Hepatic stellate cell (primary cell): ENCODE measurements around the gene SPO11.
"Not testable (repeated sequence)": the region's sequence is repeated elsewhere in the genome, so short reads cannot be mapped to it uniquely, and the experiment has no call there.

Experiments used
- DNase-seq: peaks from one replicate; pipeline ENCODE4 v3.0.0; 2011; ENCODE audit warnings: low spot score

SPO11 gene

DNA sequence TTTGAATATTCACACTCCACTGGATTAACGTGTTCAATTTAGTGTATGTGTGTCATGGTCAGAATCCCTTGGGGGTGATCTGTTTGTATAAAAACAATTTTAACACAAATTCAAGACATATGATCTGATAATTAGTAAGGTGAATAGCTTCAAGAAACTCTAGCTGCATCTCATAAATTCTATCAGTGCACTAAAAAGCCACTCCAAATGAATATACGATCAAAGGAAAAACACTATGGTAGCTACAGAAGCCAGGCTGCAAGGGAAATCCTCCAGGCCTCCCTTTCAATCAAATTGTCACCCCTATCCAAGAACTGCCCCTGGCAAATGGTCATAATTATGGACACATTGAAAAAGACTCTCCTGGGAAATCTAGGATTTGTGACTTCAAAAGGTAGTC is 12.1 kb downstream of the SPO11 start:
- no peak for DNase-seq

DNA sequence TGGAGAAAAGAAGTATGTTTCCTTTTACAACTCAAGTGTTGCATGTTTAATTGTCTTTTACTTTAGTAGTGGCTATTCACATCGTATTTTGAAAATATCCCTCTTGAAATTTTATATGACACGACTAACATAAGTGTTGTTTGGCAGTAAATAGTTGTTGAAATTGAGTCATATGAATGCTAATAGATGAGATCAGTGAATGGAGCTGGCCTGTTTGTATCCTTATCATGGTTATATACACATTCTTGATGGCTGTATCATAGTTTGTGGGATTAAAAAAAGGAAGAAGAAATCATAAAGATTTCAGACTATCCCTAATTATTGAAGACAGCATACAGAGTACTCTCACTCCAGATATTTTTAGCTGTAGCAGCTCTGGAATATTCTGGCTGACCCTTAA is 13.2 kb downstream of the SPO11 start:
- DNase-seq, result no peak

DNA sequence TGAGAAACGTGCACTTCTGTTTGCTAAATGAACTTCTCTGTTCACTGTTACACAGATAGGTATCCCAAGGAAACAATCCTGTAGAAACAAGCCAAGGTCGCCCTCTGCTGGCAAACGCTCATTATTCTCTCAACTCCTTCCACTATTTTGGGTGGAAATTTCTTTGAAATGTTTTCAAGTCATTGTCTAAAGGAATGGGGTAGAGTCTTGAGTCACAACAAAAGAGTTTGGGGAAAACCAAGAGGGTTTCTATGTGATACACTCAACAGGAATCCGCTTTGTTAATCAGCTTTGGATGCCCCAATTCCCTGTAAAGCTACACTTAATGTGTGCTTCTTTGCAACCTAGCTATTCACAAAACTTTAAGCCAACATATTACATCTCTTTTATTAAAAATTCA is 16.9 kb downstream of the SPO11 start:
- peak; percentile 16 for DNase-seq

DNA sequence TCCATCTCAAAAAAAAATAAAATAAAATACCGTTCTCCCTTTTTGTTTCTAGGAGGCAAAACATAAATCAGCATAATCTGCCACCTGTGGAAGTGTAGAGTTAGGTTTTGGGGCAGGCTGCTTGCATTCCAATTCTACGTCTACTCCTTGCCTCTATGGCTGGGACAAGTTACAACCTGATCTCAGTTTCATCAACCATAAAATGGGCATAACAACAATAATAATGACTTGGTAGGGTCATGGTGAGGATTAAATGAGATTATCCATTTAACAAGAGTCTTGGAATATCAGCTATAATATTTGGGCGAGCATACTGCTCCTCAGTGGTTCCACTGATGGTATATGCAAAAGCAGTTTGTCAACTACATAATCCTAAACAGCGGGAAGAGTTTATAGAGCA is 17.8 kb downstream of the SPO11 start:
- DNase-seq, result no peak

DNA sequence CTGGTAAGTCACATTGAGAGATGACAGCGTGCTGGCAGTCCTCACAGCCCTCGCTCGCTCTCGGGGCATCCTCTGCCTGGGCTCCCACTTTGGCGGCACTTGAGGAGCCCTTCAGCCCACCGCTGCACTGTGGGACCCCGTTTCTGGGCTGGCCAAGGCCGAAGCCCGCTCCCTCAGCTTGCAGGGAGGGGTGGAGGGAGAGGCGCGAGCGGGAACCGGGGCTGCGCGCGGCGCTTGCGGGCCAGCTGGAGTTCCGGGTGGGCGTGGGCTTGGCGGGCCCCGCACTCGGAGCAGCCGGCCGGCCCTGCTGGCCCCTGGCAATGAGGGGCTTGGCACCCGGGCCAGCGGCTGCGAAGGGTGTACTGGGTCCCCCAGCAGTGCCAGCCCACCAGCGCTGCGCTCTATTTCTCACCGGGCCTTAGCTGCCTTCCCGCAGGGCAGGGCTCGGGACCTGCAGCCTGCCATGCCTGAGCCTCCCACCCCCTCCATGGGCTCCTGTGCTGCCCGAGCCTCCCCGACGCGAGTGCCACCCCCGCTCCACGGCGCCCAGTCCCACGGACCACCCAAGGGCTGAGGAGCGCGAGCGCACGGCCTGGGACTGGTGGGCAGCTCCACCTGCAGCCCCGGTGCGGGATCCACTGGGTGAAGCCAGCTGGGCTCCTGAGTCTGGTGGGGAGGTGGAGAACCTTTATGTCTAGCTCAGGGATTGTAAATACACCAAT is 18.8 kb downstream of the SPO11 start:
- not testable (repeated sequence) for DNase-seq

DNA sequence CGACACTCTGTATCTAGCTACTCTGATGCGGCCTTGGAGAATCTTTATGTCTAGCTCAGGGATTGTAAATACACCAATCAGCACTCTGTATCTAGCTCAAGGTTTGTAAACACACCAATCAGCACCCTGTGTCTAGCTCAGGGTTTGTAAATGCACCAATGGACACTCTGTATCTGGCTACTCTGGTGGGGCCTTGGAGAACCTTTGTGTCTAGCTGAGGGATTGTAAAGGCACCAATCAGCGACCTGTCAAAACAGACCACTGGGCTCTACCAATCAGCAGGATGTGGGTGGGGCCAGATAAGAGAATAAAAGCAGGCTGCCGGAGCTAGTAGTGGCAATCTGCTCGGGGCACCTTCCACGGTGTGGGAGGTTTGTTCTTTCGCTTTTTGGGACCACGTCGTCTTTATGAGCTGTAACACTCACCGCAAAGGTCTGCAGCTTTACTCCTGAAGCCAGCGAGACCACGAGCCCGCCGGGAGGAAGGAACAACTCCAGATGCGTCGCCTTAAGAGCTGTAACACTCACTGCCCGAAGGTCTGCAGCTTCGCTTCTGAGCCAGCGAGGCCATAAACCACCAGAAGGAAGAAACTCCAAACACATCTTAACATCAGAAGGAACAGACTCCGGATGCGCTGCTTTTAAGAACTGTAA is 19.4 kb downstream of the SPO11 start:
- DNase-seq, result not testable (repeated sequence)

DNA sequence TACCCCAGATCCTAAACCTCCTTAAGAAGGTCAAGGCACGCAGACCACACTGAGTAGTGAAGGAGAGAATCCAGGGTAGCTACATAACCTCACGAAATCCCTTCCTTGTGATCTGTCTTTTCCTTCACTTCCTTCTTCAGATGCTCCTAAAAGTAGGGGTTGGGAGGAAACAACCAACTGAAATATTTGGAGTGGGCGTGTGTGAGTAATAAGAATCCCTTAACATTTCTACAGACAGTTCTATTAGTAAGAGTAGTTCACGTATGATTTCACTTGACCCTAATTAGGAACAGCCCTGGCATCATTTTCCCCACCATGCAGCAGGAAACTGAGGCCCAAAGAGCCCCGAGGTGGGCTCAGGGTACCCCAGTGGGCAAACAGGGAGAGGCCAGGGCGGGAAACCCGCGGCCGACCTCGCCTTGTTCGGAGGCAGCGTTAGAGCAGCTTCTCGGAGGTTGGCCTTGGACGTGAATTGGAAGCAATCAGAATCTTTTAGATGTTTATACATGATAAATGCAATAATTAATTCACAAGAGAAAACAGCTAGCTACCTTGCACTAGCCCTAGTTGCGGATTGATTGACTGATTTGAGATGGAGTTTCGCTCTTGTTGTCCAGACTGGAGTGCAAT is 20.6 kb downstream of the SPO11 start:
- DNase-seq, result no peak

DNA sequence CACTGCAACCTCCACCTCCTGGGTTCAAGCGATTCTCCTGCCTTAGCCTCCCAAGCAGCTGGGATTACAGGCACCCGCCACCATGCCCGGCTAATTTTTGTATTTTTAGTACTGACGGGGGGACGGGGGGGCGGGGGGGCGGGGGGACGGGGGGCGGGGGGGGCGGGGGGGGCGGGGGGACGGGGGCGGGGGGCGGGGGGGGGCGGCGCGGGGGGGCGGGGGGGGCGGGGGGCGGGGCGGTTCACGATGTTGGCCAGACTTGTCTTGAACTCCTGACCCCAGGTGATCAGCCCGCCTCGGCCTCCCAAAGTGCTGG is 21.1 kb downstream of the SPO11 start:
- DNase-seq, result not testable (repeated sequence)

DNA sequence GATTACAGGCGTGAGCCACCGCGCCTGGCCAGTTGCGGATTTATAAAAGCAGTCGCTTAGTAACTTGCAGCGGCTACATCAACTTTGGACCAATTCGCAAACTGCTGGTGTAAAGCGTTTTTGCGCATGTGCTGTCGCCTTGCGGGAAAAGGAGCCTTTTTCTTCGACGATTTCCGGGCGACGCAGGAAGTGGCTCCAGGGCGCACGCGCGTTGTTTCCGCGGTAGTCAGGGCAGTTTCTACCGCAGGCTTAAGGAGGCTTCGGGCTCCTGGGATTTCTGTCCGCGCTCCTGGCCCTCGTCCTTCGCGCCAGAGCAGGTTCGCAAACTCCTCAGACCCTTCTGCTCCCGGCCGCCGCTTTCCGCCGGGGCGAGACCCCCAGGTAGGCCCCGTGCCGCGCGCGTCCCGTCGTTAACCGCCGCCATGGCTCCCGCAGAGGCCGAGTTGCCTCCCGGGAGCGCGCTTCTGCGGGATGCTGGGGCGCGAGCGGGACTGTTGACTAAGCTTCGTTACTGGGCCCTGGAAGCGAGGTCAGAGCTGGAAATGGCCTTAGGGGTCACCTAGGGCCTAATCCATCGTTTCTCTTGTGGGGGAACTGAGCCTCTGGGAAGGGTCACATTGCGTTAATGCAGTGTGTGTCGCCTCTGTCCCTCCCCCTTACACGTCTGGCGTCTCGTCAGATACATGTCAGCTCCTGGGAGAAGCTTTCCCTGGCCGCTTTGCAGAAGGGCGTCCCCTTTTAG is 21.6 kb downstream of the SPO11 start, which contains the start of gene RAE1:
Gene RAE1, plus strand, starts transcription at position 214 of the 742 bp plus-strand sequence. CDS start 2,784 bp downstream, outside the sequence.
- peak; percentile 89 for DNase-seq

DNA sequence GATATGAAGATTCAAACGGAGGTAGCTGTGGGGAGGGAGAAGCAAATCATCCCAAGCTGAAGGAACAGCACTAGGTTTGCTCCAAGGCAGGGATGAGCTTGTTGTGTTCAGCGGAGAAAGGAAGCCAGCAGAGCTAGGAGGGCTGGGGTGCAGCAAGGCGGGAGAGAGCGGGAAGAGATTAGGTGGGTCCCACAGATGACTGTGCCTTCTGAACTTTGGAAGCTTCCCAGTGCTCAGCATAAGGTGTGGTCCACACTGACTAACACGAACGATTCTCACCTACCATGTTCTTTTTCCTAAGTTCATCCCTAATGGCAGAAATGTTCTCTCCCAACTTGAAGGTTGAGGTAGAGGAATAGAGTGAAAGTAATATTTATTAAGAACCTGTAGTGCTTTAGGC is 22.7 kb downstream of the SPO11 start:
- no peak for DNase-seq

DNA sequence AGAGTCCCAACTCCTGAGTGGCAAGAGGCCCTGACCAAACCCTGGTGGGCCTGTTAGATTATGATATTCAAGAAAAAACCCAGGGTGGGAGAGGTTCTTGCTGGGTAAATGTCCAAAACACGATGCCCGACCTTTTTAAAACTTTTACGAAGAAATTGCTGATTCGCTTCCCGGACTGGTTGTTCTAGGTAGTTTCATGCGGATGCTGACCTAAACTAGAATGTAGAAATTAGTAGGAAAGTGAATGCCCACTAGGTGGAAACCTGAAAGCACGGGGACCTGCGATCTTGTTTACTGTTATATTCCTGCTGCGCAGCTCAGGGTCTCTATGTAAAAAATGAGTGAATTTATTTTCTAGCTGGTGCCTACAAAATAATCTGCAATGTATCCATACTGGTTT is 23.7 kb downstream of the SPO11 start:
- DNase-seq, result no peak

DNA sequence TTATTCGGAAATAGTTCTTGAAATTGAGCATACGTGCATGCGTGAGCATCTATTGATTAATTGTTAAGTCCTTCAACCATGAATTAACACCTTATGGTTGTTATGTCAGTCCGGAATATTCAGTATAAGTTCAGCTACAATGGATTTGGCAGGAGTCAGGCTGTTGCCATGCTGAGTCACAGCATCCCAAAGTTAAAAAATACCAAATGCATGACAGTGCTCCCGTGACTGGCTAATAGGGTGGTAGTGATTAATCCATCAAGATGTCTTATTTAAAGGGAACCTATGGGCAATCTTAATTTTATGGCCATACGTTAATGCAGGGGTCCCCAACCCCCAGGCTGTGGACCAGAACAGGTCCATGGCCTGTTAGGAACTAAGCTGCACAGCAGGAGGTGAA is 31.9 kb downstream of the SPO11 start:
- peak; percentile 77 for DNase-seq

DNA sequence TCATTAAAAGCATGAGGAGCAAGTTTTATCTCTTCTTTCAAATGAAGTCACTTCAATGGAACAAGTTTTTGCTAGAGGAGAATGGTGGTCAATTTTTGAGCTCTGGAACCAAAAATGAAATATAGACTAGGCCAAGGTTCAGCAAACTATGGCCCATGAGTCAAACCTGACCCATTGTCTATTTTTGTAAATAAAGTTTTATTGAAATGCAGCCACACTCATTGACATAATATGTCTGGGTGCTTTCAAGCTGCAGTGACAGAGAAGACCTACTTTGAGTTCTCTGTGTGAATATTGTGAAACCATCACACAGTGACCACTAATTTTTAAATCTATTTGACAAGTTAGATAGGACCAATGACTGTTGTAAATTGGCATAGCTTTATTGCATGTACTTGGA is 34.8 kb downstream of the SPO11 start:
- no peak for DNase-seq

DNA sequence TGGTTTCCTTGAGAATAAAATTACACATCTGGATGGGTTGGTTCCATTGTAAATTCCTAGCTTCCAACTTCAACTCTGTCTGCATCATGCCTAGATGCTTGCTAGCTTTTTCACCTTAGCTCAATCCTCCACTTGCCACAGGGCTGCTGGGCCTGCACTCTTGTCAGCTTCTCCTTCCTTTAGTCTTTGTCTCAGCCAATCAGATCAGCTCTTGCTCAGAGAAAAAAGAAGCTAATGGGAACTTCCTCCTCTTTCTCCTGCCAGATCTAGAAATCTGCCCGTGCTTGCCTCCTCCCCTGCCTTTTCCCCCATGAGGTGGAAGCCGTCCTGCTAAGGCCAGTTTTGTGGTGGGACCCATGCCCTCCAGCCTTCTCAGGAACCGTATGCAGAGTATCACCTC is 40.0 kb downstream of the SPO11 start:
- DNase-seq, result no peak

DNA sequence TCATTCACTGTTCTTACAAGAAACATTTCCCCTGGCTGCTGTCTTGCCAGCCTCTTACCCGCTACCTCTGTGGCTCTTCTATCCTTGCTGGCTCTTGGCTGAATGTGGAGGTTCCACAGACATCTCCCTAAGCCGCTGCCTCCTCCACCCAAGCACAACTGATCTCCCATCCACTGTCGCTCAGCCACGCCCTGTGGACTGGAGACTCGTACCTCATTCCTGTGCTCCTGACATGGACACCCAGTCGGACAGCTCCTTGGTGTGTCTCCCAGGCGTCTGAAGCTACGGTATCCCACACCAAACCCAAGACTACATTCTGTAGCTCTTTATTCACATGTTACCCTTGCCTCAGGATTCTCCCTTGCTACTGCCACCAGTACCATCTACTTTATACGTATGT is 40.7 kb downstream of the SPO11 start:
- DNase-seq, result no peak

DNA sequence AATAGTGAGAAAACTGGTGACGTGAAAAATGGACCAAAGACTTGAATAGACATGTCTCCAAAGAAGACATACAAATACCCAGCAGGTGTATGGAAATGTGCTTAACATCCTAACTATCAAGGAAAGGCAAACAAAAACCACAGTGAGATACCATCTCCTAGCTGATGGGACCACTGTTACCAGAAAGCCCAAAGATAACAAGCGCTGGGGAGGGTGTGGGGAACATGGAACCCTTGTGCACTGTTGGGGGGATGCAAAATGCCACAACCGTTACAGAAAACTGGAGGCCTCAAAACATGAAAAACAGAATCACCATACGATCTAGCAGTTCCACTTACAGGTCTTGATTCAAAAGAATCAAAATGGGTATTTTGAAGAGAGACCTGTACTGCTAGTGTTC is 41.8 kb downstream of the SPO11 start:
- no peak for DNase-seq

DNA sequence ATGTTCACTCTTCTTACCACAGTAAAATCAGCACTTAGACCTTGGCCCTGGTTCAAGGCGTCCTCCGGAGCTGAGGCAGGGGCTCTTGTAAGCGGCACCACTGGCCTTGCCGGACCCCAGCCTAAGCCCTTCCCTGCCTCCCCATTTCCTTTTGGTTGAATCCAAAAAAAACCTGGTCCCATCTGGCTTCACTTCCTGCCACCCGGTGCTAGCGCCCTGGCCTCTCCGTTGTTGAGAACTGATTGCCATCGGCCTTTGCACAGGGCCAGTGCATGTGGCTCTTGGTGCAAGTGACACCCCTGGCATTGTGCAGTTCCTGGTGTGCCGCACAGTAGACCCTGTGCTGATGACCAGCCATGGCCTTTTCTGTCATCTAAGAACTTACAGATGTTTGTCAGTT is 42.6 kb downstream of the SPO11 start:
- DNase-seq, result no peak

DNA sequence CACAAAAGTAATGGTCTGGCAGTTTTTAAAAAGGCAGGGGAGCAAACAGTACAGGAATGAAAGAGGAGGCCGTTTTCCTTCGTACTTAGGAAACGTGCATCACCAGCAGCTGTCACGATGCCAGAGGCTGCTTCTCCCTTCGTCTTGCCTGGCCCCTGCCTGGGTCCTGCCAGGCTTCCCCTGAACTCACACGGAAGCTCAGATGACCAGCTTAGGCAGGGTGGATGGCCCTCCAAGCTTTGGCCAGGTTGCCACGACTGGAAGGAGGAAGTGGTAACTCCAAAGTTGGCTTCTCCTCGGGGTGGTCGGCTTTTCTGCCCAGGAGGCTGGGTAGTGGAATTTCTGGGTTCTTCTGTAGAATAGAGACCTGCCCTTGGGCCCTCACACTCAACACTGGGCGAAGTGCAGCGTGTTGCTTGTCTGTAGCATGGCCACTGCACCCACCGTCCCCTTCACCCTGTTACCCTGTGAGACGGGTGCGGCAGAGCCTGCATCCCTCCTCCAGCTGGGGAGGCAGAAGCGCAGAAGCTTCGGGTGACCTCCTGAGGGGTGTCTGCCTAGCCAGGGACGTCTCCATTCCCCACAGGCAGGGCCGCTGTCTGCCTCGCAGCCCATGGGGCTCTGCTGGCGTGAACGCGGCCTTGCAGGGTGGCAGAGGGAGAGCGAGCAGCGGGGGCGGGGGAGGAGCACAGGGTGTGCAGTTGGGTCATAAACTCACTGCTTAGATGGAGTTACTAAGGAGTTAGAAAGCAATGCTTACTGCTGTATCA is 43.2 kb downstream of the SPO11 start:
- DNase-seq, result no peak

DNA sequence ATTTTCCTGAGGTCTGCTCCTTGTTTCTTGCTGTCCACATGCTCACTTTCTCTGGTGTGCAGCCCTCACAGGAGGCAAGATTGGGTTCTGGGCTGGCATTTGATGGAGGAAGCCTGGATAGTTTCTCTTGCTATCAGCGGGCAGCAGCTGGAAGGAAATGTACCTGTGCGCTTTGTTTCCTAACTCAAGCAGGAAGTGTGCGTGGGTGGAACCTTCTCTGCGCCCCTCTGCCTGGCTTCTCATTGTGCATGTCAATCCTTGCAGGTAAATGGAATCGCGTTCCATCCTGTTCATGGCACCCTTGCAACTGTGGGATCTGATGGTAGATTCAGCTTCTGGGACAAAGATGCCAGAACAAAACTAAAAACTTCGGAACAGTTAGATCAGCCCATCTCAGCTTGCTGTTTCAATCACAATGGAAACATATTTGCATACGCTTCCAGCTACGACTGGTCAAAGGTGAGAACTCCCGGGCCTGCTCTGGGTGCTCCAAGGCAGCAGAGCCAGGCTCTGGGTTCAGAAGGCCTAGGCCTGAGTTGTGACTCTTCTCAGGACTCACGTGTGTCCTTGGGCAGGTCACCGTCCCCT is 44.8 kb downstream of the SPO11 start:
- DNase-seq, result no peak

DNA sequence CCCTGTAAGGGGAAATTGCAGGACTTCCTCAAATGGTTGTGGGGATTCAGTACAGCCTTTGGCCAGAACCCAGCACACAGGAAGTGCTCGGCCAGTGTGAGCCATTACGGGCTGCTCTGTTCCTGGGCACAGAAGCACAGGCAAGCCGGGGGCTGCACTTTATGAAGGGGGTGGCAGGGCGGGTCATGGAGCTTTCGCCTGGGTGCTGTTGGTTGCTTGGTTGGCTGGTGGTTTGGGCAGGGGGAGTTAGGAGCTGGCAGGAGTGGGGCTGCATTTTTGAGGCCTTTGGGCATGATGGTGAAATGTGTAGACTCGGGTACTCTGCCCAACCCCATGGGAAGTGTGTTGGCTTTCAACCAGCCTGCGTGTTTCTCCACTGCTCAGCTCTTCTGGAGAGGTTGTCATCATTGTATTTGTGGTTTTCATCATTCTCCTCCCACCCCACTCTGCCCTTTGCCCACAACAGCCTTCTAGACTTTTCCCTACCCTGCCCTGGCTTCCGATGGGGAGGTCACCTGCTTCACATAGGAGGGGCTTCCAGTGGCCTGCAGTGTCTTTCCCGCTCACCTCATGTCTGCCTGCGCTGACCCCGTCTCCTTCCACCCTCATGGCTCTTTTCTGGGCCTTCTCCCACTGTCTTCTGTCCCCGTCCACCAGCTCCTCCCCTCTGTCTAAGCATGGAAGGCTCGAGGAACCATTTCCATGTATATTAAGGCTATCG is 45.5 kb downstream of the SPO11 start:
- no peak for DNase-seq

DNA sequence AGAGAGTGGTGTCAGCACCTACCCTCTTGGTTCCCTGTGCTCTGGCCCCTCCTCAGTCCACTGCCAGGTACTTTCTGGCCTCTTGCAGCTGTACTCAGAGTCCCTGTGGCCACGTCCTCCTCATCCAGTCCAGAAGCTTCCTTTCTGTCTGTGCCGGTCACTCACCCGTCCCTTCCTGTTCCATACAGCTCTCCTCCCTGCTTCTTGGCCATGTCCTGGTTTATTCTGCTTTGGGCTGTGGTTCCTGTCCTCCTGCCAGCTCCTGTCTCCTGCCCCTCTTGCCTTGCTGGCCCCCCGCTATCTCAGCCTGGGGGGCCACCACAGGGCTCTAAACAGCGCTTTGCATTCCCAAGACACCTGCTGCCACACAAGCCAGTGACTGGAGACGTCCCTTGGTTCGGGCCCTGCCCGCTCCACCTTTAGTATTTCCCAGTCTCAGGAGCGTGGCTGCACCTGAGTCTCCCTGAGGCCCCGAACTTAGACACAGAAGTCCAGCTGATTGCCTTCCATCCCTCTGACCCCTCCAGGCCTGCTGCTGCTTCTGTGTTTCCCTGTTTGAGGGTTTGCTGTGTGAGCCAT is 46.1 kb downstream of the SPO11 start:
- DNase-seq, result no peak
